HG03196 (cell line): ENCODE data around the gene MYH10.

Source experiments
- ATAC-seq: cut with Tn5 transposase; IDR thresholded peaks from one replicate; pipeline ENCODE4 v1.9.1; 2021; ENCODE audit not compliant: unreplicated experiment

Gene MYH10

DNA sequence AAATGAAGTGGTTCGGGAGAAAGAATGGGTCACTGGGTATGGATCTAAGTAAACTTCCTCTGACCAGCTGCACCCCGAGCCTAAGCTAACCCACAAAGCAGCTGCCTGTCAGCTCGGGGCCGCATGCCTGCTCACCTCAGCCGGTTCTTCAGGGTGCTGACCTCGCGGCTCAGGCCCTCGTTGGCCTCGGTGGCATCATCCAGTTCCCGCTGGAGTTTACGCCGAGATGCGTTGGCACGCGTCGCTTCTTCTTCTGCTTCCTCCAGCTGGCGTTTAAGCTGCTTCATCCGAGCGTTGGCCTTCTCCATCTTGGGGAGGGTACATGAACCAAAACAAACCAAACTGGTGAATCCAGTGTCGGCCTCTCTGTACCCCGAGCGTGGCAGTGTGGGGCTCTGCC is 153.8 kb downstream of the MYH10 start:
- ATAC-seq, result no peak

DNA sequence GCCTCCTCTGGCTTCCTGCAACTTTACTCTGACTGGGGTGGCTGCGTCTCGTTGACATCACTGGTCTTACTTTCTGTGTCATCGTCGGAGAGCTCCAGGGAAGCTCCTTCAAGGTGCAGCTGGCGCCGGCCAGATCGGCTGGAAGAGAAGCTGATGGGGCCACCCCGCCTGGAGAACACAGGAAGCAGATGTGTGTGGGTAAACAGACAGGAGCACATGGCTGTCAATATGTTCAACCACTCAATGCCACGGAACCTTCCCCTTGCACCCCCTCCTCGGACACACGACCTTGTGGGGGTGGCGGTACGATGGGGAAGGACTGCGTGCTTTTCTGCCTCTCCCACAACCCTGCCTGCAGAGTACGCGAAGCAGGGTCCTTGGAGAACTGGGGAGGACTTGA is 154.7 kb downstream of the MYH10 start:
- ATAC-seq, result no peak

DNA sequence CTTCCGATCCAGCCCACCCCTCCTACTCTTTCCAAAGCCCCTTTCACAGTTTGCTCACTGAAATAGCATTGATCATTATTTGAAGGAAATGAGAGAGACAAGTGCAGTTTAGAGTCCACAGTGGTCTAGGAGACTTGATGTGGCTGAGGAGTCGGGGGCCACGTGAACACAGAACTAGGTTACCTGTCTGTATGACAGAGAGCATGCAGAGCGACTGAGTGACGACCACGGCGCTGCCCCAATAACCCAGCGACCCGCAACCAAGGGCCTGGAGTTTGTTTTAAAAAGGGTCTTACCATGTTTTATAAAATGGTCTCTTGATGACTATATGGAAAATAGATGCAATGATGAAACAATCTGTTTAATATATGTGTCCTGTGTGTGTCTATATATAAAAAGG is 155.3 kb downstream of the MYH10 start:
- no peak for ATAC-seq

DNA sequence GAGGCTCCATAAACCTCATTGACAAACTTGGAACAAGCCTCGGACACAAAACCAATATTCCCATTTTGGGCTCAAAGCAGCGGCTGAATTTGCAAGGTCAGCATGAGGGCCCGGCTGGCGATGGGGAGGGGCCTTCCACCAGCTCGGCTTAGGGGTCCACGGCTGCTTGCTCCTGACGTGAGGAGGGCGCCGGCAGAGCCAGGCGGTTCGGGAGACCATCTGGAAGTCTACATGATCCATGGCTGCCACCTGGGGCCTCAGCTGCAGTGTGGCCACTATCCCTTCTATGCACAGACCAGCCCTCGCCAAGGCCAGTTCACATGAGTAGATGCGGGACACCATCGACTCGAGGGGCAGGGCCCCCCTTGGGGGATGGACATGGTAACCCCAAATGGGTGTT is 155.7 kb downstream of the MYH10 start:
- no peak for ATAC-seq

DNA sequence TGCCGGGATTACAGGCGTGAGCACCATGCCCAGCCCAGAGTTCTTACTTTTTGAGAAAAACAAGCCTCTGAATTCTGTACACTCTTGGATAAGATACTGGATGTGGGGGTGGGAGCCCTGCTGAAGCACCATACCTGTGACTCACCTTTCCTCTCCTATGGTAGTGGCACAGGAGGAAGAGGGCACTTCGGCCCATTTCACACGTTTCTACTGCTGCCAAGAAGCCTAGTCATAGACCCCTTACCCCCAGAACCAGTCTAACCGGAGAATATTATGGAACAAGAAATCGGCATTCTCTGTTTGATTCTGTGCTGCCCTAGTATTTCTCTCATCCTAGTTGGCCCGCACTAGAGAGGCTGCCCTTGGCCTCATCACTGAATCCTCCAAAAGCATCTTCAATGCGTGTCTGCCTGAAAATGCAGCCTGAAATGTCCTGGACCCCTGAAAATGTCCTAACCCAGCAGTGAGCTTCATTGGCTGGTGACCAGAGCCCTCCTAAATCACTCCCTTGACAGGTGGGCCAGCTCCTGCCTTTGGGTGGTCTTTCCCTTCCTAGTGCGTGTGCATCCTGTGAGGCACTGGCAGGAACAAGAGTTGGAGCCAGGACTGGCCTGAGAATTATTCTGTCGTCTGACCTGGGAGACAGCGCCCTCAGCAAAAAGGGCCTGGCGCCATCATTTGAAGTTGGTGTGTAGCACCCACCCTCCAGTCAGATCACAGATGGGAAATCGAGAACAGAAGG is 156.9 kb downstream of the MYH10 start:
- no peak for ATAC-seq

DNA sequence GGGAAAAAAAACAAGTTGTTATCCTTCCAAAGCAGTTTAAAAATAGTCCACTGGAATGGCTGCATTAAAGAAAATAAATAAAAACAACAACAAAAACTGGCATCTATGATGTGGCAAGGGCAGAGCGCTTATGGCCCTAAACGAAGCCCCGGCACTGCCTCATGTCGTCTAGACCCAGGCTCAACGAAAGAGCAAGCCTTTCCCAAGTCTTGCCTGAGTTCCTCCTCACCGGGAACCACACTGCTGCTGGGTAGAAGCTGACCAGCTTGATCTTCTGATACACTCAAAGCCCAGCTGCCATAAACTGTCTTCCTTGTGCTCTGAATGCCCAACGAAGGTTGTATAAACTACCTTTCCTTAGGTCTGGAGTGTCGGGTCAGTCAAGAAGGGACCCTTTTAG is 157.9 kb downstream of the MYH10 start:
- ATAC-seq, result no peak

DNA sequence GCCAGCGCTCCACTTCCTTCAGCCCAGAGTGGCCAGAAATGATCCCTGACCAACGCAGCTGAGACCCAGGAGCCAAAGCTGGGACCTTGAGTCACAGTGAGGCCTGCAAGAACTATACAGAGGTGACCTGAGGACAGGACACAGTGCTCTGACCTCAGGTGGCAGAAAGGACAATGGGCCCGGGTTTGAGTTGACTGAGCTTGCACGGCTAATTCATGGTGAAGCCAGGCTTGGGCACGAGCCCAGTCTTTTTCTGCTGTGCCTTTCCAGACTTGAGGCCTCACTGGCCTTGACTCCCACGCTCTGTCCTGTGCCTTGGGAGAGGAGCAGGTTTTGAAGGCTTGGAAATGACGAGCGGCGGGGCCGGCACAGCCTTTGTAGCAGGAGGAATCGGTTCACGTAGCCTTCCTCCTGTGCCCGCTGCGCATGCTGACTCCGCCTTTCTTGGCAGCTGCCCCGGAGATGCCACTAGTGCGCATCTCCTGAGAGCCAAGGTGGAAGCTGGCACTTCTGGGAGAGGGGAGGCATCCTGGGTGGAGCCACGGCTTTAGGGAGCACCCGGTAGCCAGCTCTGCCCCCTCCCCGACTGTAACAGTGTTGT is 160.0 kb downstream of the MYH10 start:
- no peak for ATAC-seq

DNA sequence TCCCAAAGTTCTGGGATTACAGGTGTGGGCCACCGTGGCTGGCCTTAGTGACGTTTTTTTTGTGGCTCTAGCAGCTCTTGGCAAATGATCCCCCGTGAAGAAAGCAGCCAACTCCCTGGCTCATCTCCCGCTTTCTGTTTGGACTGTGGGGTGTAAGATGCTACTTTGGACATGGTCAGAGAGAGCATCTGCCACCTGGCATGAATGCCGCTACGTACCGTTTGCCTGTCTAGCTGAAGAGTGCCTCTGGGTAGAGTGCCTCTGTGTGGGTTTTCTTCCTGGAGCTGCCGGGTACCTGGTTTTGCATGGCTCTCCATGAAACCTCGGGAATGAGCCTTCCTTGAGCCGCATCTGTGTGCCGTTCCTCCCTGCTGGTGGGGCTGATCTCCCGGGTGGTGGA is 160.6 kb downstream of the MYH10 start:
- no peak for ATAC-seq

DNA sequence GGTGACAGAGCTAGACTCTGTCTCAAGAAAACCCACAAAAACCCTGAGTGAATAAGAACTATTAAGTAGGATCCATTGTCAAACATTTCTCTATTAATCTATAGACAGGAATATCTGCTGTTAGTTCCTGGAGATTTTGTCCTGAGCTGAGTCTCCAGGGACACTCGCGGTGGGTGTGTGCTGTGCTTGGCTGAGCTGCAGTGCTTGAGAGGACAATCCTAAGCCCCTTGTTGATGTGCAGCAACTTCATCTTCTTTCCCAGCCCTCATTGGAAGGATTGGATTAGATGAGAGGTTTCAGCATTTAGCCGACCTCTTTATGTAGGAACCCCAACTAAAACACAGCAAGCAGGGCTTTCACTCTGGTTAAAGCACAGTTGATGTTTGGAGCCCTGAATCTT is 161.5 kb downstream of the MYH10 start:
- no peak for ATAC-seq

DNA sequence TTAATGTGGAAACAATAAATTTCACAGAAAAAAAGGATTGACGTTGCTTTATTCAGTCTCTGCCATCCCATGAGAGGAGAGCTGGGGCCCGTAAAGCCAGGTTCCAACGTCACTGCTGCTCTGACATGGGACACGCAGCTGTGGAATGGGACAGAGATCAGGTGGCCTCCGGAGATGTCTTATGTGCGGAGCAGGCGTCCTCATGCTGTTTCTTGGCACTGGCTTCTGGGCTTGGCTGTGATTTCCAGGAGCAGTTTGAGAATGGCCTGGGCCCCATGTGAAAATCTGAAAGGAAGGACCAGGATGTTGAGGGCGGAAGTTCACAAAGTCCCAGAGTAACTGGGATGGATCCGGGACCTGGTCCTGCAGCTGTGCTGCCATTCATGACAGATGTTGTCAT is 162.4 kb downstream of the MYH10 start:
- no peak for ATAC-seq

DNA sequence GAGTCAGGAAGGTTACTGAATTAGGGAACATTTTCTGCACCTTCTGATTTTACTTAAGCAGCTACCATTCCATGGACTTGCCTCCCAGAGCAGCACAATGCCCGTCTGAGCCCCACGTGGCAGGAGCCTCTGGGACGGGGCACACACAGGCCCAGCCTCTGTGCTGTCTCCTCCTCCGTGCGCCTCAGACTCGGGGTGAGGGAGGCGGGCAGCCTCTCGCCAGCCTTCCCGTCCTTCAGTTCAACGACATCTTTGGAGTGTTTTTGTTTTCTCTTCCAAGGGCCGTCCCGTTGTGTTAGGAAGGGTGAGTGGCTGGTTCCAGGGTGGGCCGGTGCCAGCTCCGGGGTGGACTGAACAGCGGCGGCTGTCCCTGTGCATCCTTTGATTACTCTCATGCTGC is 163.0 kb downstream of the MYH10 start:
- no peak for ATAC-seq

DNA sequence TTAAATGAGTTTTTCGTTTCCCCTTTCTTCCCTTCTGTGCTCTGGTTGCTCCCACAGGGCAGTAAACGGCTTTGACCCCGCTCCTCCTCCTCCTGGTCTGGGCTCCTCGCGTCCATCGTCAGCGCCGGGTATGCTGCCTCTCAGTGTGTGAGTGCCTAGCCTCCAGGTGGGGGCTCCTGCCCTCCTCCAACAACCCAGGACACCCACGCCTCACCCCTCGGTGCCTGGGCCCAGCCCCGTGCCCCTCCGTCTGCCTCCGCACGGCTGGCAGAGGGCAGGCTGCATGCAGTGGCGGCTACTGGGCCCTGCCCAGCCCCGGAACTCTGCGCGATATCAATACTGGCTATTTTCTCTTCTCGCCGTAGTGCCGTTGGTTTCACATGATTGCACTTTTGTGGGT is 163.7 kb downstream of the MYH10 start:
- ATAC-seq, result no peak

DNA sequence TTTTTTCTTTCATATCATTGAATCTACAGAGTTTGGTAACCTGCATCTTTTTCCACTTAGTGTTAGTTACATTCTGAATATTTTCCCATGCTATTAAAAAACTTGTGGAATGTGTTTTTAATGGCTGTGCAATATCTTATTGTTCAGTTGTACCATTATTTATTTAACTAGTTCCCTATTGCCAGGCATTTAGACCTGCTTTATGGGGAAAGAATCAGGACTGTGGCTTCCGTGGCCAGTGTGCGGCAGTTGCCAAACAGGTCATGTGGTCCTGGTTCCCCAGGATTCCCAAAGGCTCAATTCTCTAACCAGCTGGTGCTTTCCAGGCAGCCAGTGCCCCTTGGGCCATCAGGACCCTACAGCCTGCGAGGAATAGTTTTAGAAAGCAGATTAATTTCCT is 164.1 kb downstream of the MYH10 start:
- ATAC-seq, result no peak

DNA sequence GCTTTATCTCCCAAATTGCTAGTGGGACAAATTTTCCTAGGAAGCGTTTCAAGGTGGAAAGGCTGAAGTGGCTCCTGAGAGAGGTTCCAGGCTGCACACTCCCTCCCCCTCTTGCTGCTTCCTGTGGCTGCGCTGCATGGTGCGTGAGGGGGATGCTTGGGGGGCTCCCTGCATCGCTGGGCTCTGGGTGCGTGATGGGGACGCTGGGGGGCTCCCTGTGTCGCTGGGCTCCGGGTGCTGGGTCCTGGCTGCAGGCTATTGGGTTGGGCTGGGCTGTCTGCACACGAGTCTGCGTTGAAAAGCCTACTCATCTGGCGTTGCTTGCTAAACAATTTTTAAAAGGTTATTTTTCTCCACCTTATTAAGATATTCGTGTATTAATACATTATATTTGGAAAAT is 164.8 kb downstream of the MYH10 start:
- no peak for ATAC-seq

DNA sequence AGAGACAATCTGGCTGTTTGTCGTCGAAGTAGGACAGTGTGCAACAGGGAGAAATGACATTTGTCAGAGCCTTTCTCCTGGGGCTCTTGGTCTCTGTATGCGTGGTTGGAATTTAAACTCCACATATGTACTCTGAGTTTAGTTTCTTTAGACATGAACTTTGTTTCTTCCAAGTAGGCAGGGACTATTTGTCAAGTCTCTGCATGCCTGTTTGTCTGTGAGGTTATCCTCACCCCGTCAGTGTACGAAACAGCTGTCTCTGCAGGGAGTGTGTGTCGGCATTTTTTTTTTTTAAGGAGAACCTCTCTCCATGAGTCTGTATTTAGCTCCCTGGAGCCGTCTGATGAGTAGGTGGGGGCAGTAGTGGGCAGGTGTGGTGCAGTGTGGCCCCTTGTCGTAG is 165.2 kb downstream of the MYH10 start:
- ATAC-seq, result no peak

DNA sequence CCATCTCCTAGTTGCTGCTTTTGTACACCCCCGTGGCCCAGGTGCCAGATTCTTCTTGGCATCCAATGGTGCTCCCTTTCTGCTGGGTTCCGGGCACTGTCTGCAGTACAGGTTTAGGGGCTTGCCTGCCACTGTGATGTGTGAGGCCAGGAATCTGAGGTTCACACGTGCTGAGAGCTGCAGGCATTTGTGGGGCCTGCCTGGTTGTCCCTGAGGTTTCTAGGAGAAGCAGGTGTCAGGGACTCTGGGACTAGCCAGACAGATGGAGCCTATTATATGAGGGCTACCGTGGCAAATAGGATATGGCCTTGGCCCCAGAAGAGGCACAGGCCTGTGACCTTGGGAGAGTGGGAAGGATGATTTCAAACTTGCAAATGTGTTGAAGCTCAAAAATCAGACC is 165.6 kb downstream of the MYH10 start:
- ATAC-seq, result no peak

DNA sequence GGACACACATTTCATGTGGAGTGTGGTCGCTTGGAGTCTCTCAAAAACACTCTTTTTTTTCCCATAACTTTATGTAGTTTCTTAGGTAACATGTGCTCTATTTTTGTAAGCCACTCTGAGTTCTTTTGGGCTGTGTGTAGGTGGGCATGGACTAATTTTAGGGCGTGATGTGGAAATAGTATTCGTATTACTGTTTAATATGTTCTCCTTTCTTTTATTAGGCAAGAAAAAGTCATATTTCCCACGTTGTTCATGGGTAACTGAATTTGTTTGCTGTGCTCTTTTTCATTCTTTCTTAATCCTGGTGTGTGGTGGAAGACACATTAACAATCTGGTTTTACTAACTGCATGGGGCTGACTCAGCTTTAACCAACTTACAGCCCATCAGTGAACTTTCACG is 167.4 kb downstream of the MYH10 start:
- no peak for ATAC-seq

DNA sequence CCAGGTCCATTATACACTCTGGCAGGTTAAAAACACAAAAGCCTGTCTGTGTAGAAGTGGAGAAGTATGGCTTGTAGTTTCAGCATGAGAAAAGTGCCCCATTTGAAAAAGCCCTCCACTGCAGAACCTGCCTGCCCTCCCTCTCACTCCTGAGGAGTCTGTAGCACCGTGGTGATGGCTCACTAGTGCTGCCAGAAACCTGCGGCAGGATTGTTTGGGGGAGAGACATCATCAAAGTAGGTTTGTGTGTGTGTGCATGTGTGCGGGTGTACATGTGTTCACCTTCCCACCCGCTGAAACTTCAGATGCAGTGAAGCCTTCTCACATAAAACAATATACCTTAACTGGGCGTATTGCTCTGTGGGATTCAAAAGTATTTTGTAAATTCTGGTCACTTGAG is 168.0 kb downstream of the MYH10 start:
- ATAC-seq, result no peak

DNA sequence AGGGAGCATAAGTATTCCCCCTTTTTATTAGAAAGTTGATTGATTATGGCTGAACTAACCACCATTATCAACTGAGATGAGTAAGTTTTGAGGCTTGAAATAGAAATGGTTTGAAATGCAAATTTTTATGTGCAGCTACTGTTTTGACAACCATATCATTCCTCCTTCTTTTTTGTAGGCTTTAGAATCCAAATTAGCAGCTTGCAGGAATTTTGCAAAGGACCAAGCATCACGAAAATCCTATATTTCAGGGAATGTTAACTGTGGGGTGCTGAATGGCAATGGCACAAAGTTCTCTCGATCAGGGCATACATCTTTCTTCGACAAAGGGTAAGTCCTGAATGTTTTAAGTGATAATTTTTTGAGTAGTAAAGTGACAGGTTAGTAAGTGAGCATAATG is 170.7 kb downstream of the MYH10 start:
- ATAC-seq, result no peak

DNA sequence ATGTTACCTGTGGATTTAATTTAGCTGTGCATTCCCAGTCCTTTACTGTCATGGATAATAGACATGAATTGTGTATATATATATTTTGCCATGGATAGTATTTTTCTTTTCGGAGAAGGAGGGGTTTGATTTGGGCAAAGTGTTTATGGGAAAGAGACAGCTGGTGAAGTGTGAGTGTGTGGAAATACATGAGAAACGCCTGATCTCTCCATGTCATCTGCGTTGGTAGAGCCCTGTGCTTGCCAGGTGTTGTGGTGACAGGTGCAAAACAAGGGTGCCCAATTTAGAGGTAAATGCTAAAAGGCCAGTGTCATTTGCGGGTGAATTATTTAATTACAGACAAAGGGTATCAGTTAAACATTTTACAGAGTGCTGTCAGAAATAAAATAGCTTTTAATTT is 171.4 kb downstream of the MYH10 start:
- ATAC-seq, result no peak

DNA sequence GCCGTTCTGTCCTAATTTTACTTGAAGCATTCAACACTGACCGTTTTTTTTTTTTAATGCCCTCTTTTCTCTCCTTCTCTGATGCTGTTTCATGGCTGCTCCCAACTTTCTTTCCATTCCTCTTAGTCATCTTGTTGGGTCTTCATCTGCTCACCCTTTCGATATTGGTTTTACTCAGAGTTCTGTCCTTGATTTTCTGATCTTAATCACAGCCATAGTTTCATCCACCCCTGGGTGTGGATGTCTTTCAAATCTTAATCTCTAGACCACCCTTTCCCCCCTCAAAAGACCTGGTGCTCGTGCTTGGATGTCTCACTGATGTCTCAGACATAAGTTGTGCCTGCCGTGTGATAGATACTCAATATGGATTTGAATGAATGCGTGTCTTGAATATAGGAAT is 172.4 kb downstream of the MYH10 start:
- ATAC-seq, result no peak

DNA sequence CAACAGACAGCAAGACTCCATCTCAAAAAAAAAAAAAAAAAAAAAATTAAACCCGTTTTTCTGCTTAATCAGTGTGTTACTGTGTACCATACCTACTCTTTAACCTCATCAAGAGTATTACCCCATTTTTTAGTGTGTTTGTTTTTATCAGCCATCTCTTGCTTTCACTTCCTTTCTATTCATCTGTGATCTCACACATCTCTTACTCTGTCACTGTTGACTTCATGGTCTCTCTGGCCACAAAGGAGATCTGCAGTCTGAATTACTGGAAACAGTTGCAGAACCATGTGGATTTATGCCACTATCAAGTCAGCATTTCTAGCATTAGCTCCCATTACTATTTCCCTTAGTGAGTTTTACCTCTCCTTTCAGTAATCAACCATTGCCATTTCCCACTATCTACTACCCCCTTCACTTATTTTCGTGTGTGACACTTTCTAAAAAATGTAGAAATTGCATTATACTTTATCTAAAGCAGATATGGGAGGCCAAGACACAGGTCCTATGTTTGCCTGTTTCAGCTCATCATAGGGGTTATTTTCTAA is 174.8 kb downstream of the MYH10 start:
- no peak for ATAC-seq

DNA sequence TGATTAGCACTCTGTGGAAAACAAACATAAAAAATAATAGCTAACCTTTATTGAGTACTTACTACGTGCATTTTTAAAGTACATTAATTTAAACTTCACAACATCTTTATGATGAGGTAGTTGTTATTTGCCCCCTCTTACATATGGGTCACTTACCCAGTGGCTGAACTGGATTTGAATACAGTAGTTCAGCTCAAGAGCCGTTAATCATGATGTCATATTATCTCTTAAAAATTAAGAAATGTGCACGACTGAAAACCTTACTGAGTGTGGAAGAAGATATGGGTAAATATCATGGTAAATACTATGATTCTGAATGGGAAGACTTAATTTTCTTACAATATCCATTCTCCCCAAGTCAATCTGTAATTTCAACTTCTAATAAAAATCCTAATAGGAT is 177.2 kb downstream of the MYH10 start:
- ATAC-seq, result no peak
